Measurements from ENCODE around the gene ZNF711. TPM values are rescaled to one million over a fixed set of nuclear protein-coding genes. Genes with fewer than 3 reads are reported as not detected.
"Not testable (repeated sequence)": the region's sequence is repeated elsewhere in the genome, so short reads cannot be mapped to it uniquely, and the experiment has no call there.

ZNF711 gene
- total and polyA plus RNA-seq, 9 donors = 5.3 to 8.8 (median 6.2) TPM

DNA sequence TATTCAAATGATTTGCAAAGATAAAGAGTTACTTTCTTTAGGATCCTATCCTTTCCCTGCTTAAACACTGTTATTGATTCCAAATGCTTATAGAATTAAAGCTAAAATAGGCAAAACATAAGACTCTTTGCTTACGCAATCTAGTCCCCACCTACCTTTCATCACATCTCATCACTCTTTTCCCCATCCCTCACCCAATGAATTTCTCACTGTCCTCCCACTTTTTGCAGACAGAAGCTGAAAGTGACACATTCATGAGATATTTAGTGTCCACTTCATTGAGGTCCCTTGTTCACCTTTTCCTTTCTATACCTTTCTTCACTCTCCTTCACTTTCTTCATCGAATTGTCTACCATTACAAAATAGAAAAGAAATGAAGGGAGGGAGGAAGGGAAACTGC, 636 bp upstream of the ZNF711 start:
- Histone ChIP-seq H3K27ac (no peak overlapping the region), H3K4me3 (peak overlapping the region; percentile 53), H3K9me3 (no peaks in the 10 kb centered on the region), H3K27me3 (no peaks in the 10 kb centered on the region), H3K4me1 (ENCODE audit: insufficient read depth) (no peaks in the 10 kb centered on the region), H3K36me3 (no peaks in the 10 kb centered on the region)
- TF ChIP-seq POLR2A (IDR thresholded peaks at IDR 0.05) (no peak), EP300 (IDR thresholded peaks at IDR 0.05) (no peak)
- TF ChIP-seq, protein P1, sequence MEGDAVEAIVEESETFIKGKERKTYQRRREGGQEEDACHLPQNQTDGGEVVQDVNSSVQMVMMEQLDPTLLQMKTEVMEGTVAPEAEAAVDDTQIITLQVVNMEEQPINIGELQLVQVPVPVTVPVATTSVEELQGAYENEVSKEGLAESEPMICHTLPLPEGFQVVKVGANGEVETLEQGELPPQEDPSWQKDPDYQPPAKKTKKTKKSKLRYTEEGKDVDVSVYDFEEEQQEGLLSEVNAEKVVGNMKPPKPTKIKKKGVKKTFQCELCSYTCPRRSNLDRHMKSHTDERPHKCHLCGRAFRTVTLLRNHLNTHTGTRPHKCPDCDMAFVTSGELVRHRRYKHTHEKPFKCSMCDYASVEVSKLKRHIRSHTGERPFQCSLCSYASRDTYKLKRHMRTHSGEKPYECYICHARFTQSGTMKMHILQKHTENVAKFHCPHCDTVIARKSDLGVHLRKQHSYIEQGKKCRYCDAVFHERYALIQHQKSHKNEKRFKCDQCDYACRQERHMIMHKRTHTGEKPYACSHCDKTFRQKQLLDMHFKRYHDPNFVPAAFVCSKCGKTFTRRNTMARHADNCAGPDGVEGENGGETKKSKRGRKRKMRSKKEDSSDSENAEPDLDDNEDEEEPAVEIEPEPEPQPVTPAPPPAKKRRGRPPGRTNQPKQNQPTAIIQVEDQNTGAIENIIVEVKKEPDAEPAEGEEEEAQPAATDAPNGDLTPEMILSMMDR (IDR thresholded peaks at IDR 0.05) = no peak
- intact Hi-C loops (cut with DNase I) = no loop called here
- DNase-seq = no peak
- WGBS, 3 donors = 40 to 53% (median 48%) methylated on average over 2 of the region's 2 CpGs

DNA sequence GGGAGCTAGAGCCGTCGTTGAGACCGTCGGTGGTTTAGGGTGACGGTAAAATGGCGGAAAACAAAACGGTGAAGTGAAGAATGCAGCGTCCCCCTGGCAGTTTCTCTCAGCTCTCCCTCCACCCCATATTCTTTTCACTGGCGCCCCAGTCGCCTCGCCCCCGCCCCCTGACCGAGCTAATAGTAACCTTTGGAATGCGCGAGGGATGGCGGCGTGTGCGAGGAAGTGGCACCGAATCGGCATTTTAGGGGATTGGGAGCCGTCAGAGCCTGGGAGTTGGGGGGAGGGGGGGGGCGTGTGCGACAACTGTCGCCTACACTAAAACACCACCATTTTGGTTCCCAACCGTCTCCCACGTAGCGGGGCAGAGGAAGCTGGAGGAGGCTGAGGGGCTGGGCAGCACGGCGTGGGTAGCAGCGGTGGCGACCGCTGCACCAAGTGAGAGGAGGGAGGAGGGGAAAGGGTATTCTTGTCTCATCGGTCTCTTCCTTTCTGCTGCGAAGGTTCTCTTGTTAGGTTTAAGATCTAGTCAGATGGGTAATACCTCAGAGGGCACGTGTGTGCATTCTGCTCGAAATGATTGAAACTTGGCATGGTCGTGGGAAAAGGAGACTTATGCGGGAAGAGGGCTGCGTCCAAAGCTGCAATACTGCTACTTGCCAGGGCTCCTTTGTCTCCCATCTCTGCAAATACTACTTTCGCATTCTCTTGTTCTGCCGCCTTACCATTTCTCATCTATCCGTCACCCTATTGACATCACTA, 840 bp downstream of the ZNF711 start:
- Histone ChIP-seq H3K27ac (peak overlapping the region in 1 of 2 donors; percentile 29), H3K27me3 (no peaks in the 10 kb centered on the region), H3K9me3 (no peaks in the 10 kb centered on the region), H3K36me3 (no peaks in the 10 kb centered on the region), H3K4me1 (ENCODE audit: insufficient read depth) (no peaks in the 10 kb centered on the region), H3K4me3 (peak overlapping the region; percentile 53)
- intact Hi-C loops (cut with DNase I) = no loop called here
- TF ChIP-seq, protein P1 (IDR thresholded peaks at IDR 0.05) = no peak
- TF ChIP-seq POLR2A (IDR thresholded peaks at IDR 0.05) (no peak), EP300 (IDR thresholded peaks at IDR 0.05) (no peak)
- 28 to 38% (median 32%) methylated on average over 41 to 42 of the region's 42 CpGs for WGBS, 3 donors
- DNase-seq = peak in 4 of 5 donors; percentile 10 to 27 (median 16)

DNA sequence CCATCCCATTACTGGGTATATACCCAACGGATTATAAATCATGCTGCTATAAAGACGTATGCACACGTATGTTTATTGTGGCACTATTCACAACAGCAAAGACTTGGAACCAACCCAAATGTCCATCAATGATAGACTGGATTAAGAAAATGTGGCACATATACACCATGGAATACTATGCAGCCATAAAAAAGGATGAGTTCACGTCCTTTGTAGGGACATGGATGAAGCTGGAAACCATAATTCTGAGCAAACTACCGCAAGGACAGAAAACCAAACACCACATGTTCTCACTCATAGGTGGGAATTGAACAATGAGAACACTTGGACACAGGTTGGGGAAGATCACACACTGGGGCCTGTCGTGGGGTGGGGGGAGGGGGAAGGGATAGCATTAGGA, 41.5 kb downstream of the ZNF711 start:
- H3K27ac ChIP-seq; intact Hi-C loops (cut with DNase I); H3K4me1 ChIP-seq (ENCODE audit: insufficient read depth); H3K4me3 ChIP-seq; H3K27me3 ChIP-seq; H3K9me3 ChIP-seq; DNase-seq; H3K36me3 ChIP-seq: not testable (repeated sequence)
- WGBS, 3 donors = 85 to 89% (median 88%) methylated on average over 6 of the region's 6 CpGs

DNA sequence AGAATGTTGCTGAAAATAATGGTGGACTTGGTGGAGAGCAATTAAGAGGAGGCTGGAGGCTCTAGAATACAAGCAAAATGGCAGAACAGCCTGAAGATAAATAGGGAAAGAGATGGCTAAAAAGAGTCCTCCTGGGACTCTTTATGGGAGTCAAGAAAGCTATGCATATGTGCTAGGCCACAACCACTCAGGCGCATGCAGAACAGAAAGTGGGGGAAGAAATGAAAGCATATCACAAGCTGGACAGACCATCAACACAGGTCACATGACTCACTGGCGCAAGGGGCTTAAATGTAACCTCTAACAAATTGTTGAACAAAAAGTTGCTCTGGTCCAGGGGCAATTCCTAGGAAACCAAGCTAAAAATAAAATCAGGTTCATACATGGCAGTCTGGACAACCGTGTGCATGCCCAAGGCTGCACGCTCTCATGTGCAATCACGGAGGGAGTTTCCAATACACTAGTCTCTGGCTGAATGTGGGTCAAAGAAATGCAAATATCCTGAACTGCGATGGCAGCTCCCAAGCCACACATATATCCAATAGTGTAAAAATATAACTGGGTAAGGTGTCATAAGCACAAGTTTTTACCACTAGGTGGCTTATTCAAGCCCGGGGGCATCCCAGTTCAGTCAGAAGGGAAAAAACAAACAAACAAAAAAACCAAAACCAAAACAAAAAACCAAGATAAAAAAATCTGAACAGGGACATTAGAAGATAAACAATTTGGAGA, 45.4 kb downstream of the ZNF711 start:
- no peak overlapping the region for H3K4me3 ChIP-seq
- WGBS, 3 donors = 75 to 77% (median 76%) methylated on average over 7 of the region's 7 CpGs
- no peaks in the 10 kb centered on the region for H3K27me3 ChIP-seq
- no peaks in the 10 kb centered on the region for H3K4me1 ChIP-seq (ENCODE audit: insufficient read depth)
- no peak for DNase-seq
- H3K9me3 ChIP-seq = no peaks in the 10 kb centered on the region
- H3K27ac ChIP-seq = no peak overlapping the region
- TF ChIP-seq EP300 (IDR thresholded peaks at IDR 0.05) (no peak), POLR2A (IDR thresholded peaks at IDR 0.05) (no peak)
- TF ChIP-seq, protein P1 (IDR thresholded peaks at IDR 0.05) = no peak
- H3K36me3 ChIP-seq = no peaks in the 10 kb centered on the region
- intact Hi-C loops (cut with DNase I) = no loop called here

DNA sequence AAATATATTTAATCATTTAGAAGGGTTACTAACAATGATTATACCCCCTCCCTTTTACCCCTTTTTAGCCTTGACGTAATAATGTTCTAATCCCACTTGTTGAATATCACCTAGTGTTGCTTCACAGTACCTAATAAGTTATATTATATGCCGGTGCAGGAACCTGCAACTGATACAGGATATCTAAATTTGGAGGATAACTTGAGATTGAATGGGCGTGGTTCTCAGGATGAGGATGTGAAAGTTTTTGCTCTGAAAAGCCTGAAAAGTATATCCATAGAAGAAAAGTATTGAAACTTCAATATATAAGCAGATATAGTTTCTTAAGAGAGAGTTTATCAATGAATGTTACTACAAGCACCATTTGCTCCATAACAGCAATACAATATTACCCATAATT, 59.8 kb downstream of the ZNF711 start:
- no peak overlapping the region for H3K27ac ChIP-seq
- H3K36me3 ChIP-seq = no peaks in the 10 kb centered on the region
- no peak for TF ChIP-seq POLR2A (IDR thresholded peaks at IDR 0.05)
- no peak for TF ChIP-seq EP300 (IDR thresholded peaks at IDR 0.05)
- TF ChIP-seq, protein P1 (IDR thresholded peaks at IDR 0.05) = no peak
- no peaks in the 10 kb centered on the region for H3K27me3 ChIP-seq
- H3K4me1 ChIP-seq (ENCODE audit: insufficient read depth) = no peaks in the 10 kb centered on the region
- no peaks in the 10 kb centered on the region for H3K9me3 ChIP-seq
- DNase-seq = no peak
- intact Hi-C loops (cut with DNase I) = no loop called here
- WGBS, 3 donors = 69 to 77% (median 71%) methylated on average over 3 of the region's 3 CpGs
- no peak overlapping the region for H3K4me3 ChIP-seq

All from ovary (tissue), 9 donors.